Daoy (cell line): Measurements from ENCODE around the gene PRPSAP1. TPM values are rescaled to one million over a fixed set of nuclear protein-coding genes. Genes with fewer than 3 reads are reported as not detected.

ENCODE experiments used
- DNase-seq: peaks from one replicate; pipeline ENCODE4 v3.0.0-alpha.2; 2015; ENCODE audit warnings: low read depth
- total RNA-seq: library from RNA; depleted of rRNA; stranded (reverse); fragments of >200 nt; shearing (Covaris generic); gene quantifications from 2 replicates; pipeline ENCODE4 v1.2.3, GENCODE V29; 2014

The PRPSAP1 gene
- total RNA-seq, 1 experiment from 2014 or later: 30.3 TPM

DNA sequence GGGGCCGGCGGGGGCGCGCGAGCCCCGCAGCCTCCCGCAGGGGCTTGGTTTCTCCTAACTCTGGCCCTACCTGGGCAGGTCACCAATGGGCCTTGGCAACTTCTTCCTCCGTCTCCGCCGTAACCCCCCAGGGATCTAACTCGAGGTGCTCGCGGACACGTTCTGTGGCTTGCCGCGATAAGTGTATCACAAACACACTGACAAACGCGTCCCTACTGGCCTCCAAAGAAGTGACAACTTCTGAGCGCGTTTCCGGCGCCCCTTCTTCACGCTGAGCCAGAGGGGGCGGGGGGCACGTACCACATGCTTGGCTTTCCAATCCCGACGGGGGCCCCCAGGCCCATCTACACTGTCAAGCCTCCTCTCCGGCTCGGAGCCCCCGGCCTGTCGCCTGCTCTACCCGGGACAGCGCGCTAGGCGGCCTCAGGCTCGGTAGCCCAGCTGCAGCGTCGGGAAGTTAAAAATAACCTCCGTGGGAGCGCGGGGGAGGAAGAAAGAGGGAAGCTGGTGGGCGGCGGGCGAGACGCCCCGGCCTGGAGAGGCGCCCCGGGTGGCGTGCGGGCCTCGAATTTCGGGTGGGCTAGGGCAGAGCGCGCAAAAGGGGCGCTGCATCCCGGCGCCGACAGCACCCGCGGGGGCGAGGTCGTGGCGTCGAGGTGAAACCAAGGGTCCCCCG, 30.0 kb upstream of the PRPSAP1 start:
- DNase-seq: peak; percentile 73

DNA sequence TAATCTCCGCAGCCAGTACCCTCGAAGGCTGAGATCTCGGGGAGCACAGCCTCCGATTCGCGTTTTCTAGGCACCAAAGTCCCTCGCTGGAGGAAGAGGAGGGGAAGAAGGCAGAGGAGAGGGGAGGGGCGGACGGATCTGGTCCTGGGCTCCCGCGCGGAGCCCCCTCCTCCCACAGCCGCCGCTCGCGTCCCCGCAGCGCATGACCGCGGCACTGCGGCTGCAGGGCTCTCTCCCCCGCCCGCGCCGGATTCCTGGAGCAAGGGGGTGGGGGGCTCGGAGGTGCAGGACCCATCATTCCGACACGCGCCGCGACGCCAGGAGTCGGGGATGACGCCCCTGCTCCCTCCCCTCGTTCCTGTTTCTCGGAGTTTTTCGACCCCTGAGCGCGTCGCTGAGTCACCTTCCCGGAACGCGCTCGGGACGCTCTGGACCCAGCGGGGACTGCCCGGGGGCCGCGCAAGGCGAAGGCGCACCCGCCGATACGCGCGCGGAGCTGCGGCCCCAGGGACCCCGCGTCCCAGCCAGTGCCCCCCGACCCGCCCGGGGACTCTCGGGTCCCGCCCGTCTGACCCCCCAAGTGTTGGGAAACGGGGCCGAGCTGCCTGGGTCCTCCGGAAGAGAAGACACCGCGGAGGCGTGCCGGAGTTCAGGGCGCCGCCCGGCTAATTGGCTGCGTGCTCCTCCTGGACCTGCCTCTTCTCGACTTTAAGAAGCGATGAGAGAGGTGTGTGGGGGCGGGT, 29.3 kb upstream of the PRPSAP1 start:
- peak; percentile 86 for DNase-seq

DNA sequence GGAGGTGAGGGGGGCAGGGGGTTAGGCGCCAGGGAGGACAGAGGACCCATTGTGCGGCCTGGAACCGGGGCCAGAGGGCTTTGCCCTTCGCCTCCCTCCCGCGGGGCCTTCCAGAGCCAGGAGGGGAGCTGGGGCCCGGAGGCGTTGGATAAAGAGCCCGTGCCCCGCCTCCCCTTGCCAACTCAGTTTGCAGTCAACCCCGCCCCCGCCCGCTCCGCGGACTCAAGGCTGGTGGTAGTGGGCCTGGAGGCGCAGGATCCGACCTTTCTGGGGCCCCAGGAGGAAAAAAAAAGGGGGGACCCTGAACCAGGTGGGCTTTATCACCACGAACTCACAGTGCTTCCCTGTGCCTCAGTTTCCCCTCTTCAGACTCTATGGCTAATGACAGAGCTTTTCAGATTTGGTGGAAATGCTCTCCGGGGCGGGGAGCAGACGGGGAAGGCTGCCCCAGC, 28.7 kb upstream of the PRPSAP1 start:
- peak; percentile 73 for DNase-seq

DNA sequence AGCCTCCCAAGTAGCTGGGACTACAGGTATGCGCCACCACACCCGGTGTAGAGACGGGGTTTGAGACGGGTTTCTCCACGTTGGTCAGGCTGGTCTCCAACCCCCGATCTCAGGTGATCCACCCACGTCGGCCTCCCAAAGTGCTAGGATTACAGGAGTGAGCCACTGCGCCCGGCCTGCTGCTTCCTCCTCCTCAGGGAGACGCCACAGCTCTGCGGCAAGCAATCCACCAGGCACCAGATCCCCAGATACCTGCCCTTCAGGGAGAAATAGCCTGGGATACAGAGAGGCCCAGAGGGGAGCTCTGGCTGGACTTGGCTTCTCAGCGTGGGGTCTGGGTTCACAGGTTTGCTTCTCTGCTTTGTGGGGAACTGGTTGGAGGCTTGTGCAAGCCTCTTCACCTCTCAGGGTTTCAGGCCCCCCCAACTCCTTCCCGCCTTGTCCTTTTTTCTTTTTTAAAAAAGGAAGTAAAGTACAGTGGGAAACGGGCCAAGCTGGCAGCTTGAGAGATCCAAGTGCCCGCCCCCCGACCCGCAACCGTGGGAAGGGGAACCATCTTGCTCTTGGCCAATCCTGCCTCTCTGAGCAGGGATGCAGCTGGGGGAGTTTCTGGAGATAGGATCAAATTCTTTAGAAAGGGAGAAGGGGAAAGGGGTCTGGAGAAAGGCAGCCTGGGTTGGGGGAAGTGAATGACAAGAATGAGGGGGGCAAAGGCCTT, 28.1 kb upstream of the PRPSAP1 start:
- DNase-seq: no peak

DNA sequence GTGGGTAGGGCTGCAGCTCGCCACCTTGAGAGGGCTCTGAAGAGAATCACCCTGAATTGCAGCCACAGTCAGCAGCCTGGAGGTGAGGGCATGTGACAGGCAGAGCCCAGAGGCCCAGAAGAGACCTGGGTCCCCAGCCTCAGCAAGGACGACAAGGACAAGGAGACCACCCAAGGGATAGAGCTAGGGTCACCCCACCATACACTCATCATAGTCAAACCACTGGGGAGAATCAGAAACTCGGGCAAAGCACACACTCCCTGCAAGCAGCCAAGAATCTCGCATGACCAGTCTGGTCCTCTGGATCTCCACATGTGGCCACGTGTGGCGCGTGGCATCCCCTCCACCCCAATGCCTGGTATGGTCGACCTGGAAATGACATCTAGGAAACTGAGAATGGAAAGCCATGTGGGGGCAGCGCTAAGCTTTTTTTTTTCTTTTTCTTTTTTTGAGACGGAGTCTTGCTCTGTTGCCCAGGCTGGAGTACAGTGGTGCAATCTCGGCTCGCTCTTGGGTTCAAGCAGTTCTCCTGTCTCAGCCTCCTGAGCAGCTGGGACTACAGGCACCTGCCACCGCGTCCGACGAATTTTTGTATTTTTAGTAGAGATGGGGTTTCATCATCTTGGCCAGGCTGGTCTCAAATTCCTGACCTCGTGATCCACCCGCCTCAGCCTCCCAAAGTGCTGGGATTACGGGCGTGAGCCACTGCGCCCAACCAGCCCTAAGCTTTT, 26.1 kb upstream of the PRPSAP1 start:
- no peak for DNase-seq

DNA sequence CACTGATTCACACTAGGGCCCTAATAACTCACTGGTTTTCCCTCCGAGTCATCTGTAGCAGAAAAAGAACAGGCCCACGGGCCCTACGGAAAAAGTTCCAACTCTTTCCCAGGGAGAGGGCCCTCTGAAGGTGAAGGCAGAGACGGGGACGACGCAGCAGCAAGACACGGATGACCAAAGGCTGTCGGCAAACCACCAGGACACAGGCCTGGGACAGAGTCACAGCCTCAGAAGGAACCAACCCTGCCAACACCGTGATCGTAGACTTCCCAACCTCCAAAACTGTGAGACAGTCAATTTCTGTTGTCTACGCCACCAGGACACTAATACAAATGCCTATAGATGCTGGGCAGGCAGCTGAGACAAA, 25.5 kb upstream of the PRPSAP1 start:
- no peak for DNase-seq

DNA sequence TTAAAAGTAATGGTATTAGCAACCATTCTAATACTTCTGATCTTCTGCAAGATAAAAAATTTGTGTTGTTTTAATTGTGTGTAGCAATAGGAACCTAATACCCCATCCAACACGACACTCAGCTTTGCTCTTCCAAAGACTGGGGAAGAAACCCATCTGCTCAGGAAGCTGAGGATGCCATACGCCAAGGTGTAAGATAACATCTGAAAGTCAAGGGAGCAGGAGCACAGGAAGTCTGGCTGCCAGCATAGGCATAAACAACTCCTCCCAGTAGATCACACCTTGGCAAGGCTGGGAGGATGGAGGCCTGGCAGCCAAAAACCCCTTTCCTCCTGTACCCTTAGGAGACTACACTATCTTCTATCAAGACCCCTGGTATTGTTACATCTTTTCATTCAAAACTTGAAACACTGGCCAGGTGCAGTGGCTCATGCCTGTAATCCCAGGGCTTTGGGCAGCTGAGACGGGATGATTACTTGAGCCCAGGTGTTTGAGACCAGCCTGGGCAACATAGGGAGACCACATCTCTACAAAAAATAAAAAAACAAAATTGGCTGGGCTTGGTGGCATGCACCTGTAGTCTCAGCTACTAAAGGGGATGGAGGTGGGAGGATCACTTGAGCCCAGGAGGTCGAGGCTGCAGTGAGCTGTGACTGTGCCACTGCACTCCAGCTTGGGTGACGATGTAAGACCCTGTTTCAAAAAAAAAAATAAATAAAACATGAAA, 25.0 kb upstream of the PRPSAP1 start:
- DNase-seq: no peak

DNA sequence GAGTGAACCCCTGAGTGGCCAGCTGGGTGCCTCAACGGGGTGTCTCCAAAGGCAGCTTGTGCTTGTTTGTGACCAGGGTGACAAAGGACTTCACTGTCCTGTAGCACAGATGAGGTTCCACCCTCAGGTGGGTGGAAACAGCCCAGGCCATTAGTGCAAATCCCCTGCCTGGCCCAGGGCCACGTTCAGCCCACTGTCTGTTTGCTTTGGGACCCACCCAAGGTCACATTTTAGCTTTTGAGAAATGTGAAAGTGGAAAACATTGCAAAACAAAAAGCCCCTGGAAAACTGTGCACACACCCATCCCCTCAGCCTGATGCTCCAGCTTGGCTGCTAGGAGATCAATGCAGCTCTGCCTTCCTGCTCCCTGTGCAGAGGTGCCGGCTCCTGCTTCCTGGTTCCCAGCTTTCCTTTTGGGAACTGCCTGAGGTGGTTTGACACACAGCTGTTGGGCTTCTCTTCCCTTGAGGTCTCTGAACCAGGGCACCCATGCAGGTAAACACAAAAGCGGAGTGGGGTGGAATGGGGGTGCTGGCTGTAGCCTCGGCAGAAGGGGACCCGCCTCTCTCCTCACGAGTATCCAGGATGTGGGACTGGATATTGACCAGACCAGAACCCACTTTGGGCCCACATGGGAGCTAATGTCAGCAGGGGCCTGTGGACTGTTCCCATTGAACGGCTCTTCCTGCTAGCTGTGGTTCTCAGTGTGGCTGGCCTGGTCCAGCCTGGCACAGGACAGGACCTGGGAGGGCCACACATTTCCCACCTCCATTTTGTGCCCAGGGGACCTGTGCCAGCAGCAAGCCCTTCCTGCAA, 22.8 kb upstream of the PRPSAP1 start:
- DNase-seq: no peak

DNA sequence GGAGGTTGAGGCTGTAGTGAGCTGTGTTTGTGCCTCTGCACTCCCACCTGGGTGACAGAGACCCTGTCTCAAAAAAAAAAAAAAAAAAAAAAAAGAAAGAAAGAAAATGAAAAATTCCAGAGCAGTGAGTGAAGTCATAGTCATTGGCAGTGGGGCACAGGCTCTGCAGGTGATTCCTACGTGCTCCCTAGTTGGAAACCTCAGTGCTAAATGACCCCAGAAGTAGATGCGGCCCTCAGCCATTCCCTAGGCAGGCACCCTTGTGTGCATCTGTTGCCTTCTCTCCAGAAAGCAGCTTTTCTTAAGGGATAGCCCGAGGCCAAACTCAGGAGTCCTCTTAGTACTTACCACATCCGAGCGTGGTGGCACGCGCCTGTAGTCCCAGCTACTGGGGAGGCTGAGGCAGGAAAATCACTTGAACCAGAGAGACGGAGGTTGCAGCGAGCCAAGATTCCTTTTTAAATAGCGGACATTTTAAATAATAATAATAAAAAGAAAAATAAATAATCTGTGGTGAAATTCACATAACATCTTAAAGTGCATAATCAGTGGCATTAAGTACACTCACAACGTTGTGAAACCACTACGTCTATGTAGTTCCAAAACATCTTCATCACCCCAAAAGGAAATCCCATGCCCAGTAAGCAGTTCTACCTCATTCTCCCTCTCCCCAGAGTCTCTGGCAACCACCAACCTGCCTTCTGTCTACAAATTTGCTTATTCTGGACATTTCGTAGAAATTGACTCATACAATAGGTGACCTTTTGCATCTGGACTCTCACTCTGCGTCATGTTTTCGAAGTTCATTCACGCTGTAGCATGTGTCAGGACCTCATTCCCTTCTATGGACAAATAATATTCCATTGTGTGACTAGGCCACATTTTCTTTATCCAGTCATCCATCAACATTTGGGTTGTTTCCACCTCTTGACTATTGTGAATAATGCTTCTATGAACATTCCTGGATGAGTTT, 18.2 kb upstream of the PRPSAP1 start:
- DNase-seq: peak; percentile 83

DNA sequence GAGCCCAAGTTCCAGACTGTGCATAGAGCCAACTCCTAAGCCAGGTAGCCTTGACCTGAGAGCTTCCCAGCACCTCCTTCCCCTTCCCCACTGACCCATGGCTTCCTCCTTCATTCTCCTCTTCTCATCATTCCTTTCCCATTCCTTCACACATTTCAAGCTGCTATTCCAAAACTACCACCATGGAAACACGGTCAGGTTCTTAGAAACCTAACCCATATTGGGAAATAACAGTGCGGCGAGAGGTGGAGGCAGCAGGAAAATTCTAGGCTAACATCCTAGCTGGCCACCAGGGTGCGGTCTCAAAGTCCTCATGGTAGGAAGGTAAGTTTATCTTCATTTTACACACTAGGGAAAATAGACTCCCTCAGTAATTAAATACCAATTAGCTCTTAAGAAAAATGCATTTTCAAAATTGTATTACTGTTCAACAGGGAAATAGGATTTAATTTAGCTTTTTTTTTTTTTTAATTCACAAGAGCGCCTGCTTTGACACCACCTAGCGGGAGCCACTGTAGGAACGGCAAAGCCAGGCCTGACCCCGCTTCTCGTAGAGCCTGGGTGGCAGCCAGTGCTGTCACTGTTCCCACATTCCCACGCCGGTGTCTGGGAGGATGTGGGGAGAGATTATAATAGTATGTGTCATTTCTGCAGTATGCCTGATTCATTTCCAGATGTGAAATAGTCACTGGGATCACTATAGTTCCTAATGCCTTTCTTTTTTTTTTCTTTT, 16.7 kb upstream of the PRPSAP1 start:
- DNase-seq: peak; percentile 98

DNA sequence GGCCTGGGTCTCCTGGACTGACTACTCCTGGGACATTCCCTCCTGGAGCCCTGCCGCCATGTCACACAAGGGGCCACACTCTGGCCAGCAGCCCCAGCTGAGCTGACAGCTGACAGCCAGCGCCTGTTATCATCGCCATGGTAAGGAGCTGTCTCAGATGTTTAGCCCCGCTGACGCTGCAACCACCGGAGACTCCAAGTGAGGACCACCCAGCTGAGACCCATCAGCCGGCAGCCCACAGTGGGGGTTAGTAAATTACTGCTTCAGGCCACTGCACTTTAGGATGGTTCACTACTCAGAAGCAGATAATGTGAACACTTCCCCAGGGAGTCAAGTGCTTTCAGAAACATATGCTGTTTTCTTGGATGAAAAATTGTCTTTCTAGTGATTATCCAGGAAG, 16.1 kb upstream of the PRPSAP1 start:
- DNase-seq: no peak

DNA sequence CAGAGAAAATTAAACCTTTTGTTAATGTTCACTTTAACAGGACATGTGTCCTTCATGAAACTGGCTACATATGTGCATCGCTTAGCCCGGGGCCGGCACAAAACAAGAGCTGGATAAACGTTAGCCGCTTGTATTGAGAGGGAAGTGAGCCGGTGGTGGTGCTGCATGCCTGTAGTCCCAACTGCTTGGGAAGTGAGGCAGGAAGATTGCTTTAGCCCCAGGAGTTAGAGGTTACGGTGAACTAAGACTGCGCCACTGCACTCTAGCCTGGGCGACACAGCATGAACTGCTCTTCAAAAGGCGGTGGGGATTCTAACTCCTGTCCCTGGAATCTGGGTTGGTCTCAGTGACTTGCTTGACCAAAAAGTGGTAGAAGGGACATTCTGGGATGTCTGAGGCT, 15.7 kb upstream of the PRPSAP1 start:
- no peak for DNase-seq

DNA sequence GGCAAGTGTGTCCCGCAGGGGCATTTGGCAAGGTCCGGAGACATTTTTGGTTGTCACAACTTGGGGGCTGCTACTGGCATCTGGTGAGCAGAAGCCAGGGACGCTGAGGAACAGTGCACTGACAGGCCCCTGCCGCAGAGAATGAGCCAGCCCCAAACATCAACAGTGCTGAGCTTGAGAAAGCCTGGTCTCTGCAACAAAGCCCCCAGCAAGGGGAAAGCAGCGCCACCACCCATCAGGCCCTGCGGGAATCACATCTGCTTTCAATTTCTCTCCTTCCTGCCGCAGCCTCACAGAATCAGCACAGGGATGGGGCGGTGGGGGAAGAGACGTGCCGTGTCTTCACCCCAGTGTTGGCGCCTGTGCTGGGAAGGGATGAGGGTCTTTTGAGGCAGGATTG, 14.8 kb upstream of the PRPSAP1 start:
- DNase-seq: peak; percentile 71

DNA sequence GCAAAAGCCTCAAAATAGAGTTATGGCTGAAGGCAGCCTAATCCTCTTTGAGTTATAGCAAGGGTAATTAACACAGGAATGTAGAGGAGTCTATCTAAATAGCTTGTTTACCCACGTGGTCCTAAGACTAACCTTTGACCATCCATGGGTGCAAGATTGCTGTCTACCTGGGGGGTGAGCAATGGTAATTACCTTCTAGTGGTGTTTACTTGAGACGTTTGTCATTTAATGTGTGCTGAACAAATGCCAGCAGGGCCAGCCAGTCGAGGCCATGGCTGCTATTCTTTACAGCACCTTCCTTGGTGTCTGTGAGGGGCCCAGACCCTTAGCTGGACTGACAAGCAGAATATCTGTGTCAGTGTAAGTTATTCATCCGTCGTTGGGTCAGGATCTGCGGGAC, 13.9 kb upstream of the PRPSAP1 start:
- DNase-seq: no peak

DNA sequence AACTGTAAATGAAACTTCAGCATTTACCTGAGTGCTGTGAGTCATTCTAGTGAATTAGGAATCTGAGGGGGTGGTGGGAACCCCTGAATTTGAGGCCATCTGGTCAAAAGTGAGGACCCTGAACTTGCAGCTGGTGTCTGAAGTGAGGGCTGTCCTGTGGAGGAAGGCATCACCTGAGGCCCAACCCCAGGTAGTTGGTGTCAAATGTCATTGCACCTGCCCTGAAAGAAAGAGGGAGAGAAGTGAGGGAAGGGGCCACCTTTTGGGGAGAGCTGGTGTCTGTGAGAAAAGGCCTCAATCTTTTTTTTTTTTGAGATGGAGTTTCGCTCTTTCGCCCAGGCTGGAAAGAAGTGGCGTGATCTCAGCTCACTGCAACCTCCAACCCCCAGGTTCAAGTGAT, 12.5 kb upstream of the PRPSAP1 start:
- no peak for DNase-seq

DNA sequence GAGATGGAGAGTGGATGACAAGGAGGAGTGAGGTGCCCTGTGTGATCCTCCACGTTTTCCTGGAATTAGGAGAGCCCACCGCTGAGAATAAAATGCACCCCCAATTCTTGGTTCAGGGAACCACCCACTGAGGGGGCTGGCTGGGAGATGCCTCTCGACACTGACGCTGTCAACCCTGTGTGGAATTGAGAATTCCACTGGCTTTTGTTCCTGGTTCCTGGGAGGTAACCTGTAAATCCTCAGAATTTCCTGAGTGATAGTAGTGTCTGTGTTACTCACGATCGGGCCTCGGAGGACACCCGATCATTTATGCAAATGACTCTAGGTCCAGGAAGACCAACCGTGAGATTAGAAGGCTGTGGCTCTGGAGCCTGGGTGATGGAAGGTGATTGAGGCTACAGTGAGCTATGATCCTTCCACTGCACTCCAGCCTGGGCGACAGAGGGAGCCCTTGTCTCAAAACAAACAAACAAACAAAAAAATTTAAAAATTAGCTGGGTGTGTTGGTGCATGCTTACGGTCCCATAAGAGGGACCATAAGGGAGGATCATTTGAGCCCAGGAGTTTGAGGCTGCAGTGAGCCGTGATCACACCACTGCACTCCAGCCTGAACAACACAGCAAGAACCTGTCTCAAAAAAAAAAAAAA, 11.7 kb upstream of the PRPSAP1 start:
- no peak for DNase-seq

DNA sequence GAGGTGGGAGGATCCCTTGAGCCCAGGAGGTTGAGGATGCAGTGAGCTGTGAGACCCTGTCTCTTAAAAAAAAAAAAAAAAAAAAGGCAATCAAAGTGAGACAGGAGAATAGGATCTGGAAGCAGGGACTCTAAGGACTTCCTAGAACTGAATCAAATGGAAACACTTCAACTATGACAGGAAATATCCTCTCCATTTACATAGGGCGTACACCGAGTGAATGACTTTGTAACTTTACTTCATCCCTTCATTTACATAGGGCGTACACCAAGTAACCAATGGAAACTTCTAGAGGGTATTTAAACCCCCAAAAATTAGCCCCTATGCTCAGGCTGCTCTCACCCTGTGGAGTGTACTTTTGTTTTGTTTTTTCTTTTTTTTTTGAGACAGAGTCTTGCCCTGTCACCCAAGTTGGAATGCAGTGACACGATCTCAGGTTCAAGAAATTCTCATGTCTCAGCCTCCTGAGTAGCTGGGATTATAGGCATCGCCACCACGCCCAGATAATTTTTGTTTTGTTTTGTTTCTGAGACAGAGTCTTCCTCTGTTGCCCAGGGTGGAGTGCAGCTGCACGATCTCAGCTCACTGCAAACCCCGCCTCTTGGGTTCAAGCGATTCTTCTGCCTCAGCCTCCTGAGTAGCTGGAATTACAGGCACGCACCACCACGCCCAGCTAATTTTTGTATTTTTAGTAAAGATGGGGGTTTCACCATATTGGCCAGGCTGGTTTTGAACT, 9.6 kb upstream of the PRPSAP1 start:
- no peak for DNase-seq

DNA sequence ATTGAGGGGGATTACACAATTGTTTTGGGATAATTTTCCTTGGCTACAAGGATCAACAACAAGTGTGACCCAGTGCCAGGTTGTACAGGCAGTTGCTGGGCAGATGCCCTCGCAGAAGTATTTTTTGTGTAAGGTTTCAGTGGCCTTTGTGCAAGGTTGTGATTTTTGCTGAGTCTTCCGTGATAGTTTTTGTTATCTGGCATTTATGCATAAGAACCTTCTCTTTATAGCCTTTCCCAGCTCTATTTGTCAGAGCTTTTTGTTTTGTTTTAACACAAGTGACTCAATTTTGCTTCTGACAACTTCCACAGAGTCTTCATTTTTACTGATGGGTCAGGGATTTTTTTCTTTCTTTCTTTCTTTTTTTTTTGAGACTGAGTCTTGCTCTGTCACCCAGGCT, 6.7 kb upstream of the PRPSAP1 start:
- DNase-seq: no peak
